Measurements from ENCODE around the gene GGA2.

Gene GGA2

DNA sequence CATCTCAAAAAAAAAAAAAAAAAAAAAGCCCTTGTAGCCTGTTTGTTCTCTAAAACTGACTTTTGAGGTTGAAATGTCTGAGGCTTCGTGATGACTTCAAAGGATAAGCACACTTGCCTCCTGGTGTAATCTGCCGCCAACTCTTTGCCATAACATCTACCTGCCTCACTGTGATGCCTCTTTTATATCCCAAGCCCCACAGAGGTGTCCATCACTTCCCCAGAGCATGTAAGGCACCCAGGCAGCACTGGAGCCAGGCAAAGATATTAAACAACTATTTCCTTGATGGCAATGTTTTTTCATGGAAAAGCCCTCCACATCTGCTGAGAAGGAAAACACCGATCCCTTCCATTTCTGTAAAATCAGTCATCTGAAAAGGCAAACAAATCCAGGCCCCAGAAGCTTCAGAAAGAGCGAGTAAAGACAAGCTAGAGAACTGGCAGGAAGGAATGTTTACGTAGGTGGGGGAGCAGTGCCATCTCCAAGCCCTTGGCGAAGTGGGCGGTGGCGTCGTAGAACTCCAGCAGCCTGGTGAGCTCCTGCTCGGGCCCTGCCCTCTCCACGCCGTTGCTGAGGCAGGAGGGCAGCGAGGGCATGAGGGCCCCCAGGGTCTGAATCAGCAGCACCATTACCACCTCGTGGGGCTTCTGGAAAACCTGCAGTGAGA, 85.9 kb downstream of the GGA2 start:
- Histone ChIP-seq H3K27me3 (ENCODE audit: low read length) (no peaks in the 10 kb centered on the region), H3K27ac (ENCODE audit: low read depth, low read length) (no peak overlapping the region), H3K9me2 (replicated peaks; ENCODE audit: insufficient read depth, low read length) (no peaks in the 10 kb centered on the region), H4K20me1 (ENCODE audit: low read depth, low read length) (no peaks in the 10 kb centered on the region), H3K79me2 (ENCODE audit: insufficient read depth, low read length) (no peaks in the 10 kb centered on the region), H3K4me3 (ENCODE audit: insufficient read depth, low read length, poor library complexity, severe bottlenecking) (no peak overlapping the region), H3F3A (ENCODE audit: insufficient read depth) (no peaks in the 10 kb centered on the region), H3K4me2 (ENCODE audit: low read depth, low read length, poor library complexity, severe bottlenecking) (no peak overlapping the region), H2AFZ (ENCODE audit: low read depth, low read length, severe bottlenecking) (no peak overlapping the region), H3K9ac (ENCODE audit: low read length) (no peak overlapping the region), H3K9me3 (ENCODE audit: insufficient read depth, low read length) (no peaks in the 10 kb centered on the region), H3K36me3 (ENCODE audit: low read length) (no peaks in the 10 kb centered on the region)
- TF ChIP-seq, protein P1, sequence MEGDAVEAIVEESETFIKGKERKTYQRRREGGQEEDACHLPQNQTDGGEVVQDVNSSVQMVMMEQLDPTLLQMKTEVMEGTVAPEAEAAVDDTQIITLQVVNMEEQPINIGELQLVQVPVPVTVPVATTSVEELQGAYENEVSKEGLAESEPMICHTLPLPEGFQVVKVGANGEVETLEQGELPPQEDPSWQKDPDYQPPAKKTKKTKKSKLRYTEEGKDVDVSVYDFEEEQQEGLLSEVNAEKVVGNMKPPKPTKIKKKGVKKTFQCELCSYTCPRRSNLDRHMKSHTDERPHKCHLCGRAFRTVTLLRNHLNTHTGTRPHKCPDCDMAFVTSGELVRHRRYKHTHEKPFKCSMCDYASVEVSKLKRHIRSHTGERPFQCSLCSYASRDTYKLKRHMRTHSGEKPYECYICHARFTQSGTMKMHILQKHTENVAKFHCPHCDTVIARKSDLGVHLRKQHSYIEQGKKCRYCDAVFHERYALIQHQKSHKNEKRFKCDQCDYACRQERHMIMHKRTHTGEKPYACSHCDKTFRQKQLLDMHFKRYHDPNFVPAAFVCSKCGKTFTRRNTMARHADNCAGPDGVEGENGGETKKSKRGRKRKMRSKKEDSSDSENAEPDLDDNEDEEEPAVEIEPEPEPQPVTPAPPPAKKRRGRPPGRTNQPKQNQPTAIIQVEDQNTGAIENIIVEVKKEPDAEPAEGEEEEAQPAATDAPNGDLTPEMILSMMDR (IDR thresholded peaks at IDR 0.05; ENCODE audit: insufficient read depth, low read length, poor library complexity, severe bottlenecking) = no peak
- no peak for TF ChIP-seq EZH2phosphoT487 (conservative IDR thresholded peaks at IDR 0.05; ENCODE audit: low read length)

DNA sequence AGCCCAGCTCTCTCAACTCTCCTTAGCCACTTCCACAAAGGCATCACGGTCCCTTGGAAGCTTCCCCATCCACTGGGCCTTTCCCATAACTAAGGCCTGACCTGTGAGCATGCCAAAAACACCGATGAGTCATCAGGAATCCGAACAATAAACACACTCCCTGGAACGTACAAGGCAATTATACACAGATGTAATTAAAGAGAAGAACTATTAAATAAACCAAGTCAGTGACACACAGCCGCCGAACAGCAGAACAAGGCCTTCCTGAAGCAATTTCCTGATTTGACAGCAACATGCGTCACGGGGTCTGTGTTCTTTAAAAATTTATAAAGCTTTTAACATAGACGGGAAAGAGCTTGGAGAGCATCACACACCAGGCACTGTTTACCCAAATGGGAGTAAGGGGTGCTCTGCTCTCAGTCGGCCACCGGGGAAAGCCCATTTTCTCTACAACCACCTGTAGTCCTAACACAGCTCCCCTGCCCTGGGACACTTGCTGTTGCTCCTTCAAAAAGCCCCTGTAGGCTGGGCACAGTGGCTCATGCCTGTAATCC, 86.7 kb downstream of the GGA2 start:
- no peak overlapping the region for H3K4me3 ChIP-seq (ENCODE audit: insufficient read depth, low read length, poor library complexity, severe bottlenecking)
- H3K27me3 ChIP-seq (ENCODE audit: low read length) = no peaks in the 10 kb centered on the region
- H4K20me1 ChIP-seq (ENCODE audit: low read depth, low read length) = no peaks in the 10 kb centered on the region
- no peak overlapping the region for H3K27ac ChIP-seq (ENCODE audit: low read depth, low read length)
- H3K4me2 ChIP-seq (ENCODE audit: low read depth, low read length, poor library complexity, severe bottlenecking) = no peak overlapping the region
- no peak overlapping the region for H2AFZ ChIP-seq (ENCODE audit: low read depth, low read length, severe bottlenecking)
- H3K79me2 ChIP-seq (ENCODE audit: insufficient read depth, low read length) = no peaks in the 10 kb centered on the region
- H3K9me2 ChIP-seq (replicated peaks; ENCODE audit: insufficient read depth, low read length) = no peaks in the 10 kb centered on the region
- no peaks in the 10 kb centered on the region for H3K36me3 ChIP-seq (ENCODE audit: low read length)
- no peak overlapping the region for H3K9ac ChIP-seq (ENCODE audit: low read length)
- no peaks in the 10 kb centered on the region for H3K9me3 ChIP-seq (ENCODE audit: insufficient read depth, low read length)
- no peaks in the 10 kb centered on the region for H3F3A ChIP-seq (ENCODE audit: insufficient read depth)
- TF ChIP-seq, protein P1 (IDR thresholded peaks at IDR 0.05; ENCODE audit: insufficient read depth, low read length, poor library complexity, severe bottlenecking) = no peak
- TF ChIP-seq EZH2phosphoT487 (conservative IDR thresholded peaks at IDR 0.05; ENCODE audit: low read length) = no peak

DNA sequence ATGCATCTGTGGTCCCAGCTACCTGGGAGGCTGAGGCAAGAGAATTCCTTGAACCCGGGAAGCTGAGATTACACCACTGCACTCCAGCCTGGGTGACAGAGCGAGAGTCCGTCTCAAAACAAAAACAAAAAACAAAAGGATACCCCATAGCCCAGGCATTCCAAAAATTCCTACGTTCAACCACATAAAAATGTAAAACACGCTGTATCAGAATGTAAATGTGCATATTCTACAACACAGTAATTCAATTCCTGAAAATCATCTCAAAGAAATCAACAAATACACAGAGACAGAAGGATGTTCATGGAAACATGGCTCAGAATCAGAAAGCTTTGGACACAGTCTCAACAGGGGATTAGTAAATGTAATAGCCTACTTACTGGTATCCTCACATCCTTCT, 90.3 kb downstream of the GGA2 start:
- no peaks in the 10 kb centered on the region for H3K9me3 ChIP-seq (ENCODE audit: insufficient read depth, low read length)
- H4K20me1 ChIP-seq (ENCODE audit: low read depth, low read length) = no peaks in the 10 kb centered on the region
- no peaks in the 10 kb centered on the region for H3K36me3 ChIP-seq (ENCODE audit: low read length)
- H3K27me3 ChIP-seq (ENCODE audit: low read length) = no peaks in the 10 kb centered on the region
- TF ChIP-seq EZH2phosphoT487 (conservative IDR thresholded peaks at IDR 0.05; ENCODE audit: low read length) = no peak
- TF ChIP-seq, protein P1 (IDR thresholded peaks at IDR 0.05; ENCODE audit: insufficient read depth, low read length, poor library complexity, severe bottlenecking) = no peak
- no peaks in the 10 kb centered on the region for H3K79me2 ChIP-seq (ENCODE audit: insufficient read depth, low read length)
- H3K9ac ChIP-seq (ENCODE audit: low read length) = no peak overlapping the region
- no peak overlapping the region for H2AFZ ChIP-seq (ENCODE audit: low read depth, low read length, severe bottlenecking)
- no peak overlapping the region for H3K4me3 ChIP-seq (ENCODE audit: insufficient read depth, low read length, poor library complexity, severe bottlenecking)
- H3K27ac ChIP-seq (ENCODE audit: low read depth, low read length) = no peak overlapping the region
- H3K4me2 ChIP-seq (ENCODE audit: low read depth, low read length, poor library complexity, severe bottlenecking) = no peak overlapping the region
- H3K9me2 ChIP-seq (replicated peaks; ENCODE audit: insufficient read depth, low read length) = no peaks in the 10 kb centered on the region
- no peaks in the 10 kb centered on the region for H3F3A ChIP-seq (ENCODE audit: insufficient read depth)

Data from SU-DHL-6 (cell line).